ENCODE measurements around the gene CLRN3.
A peak's percentile ranks its signal among the peaks of the same experiment; 100 is the strongest.

Gene CLRN3

DNA sequence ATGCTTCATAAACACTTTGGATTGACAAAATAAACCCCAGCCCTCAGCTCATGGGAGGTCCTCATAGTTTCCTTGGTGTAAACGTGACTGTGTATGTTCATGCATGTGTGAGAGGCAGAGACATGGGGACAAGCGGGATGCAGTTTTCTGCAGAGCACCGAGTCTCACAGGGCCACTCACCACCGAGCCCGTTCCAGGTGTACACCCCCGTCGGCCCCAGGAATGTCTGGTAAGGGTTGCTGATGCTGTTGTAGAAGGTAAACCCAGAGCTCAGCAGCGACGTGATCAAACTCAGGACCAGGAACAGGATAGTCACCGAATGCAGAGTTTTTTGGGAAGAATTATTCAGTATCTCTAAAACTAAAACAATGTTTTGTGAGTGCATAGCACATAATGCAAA is 9.2 kb downstream of the CLRN3 start:
- Histone ChIP-seq H3K27ac (ENCODE audit: extremely low read depth, low read depth, low read length) (no peak overlapping the region), H3K4me1 (ENCODE audit: control insufficient read depth, insufficient read depth, low read length) (no peaks in the 10 kb centered on the region), H3K4me3 (ENCODE audit: low read depth, low read length) (no peak overlapping the region), H3K36me3 (ENCODE audit: control insufficient read depth in 2 of 2, insufficient read depth in 1 of 2, low read length in 2 of 2) (no peaks in the 10 kb centered on the region), H3K9me3 (ENCODE audit: control insufficient read depth, insufficient read depth, low read depth, low read length) (no peaks in the 10 kb centered on the region)
- ChIA-PET POLR2A (no interaction called here), CTCF (interaction anchor here (0.6 to 1.2 kb wide), 2 partner anchors 11 to 24 kb away, joined by 3 to 5 read pairs; partner anchors contain the start of gene PTPRE)
- TF ChIP-seq ZNF837 (tag by site-specific recombination; IDR thresholded peaks at IDR 0.05), result no peak
- TF ChIP-seq ZNF2 (tag by site-specific recombination; IDR thresholded peaks at IDR 0.05), result no peak

DNA sequence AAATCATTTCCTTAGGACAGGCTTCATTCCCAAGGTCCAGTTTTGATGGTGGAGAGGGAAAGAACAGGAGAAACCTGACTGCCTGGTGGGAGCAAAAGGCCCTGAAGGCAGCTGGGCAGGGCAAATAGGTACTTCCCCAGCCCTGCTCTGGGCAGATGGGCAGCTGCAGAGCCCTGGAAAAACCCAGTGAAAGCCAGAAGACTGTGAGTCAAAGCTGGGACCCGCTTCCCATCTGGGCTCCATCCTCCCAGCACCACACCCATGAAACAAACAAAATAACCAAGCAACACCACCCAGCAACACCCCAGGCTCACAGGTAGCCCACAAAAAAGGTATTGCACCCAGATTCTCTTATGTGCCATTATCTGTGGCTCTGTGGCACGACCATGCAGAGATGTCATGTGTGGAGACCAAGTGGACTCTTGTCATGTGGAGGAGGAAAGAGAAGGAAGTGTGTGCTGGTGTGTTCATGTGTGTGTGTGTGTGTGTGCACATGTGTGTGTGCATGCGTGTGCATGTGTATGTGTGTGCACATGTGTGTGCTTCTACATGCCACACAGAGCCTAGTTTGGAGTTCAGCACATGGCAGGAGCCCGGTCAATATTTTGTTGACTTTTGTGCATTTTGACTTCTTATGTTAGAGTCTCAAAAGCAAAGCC is 9.8 kb downstream of the CLRN3 start:
- TF ChIP-seq ZBTB20 (tag by site-specific recombination; IDR thresholded peaks at IDR 0.05) (no peak), ZSCAN4 (tag by site-specific recombination; IDR thresholded peaks at IDR 0.05) (peak; percentile 62), ZNF155 (tag by site-specific recombination; IDR thresholded peaks at IDR 0.05) (no peak), PRDM1 (tag by site-specific recombination; IDR thresholded peaks at IDR 0.05) (no peak), ZNF16 (tag by site-specific recombination; IDR thresholded peaks at IDR 0.05; ENCODE audit: low read depth) (no peak), YY2 (tag by site-specific recombination; IDR thresholded peaks at IDR 0.05) (no peak), ZBTB21 (tag by site-specific recombination; IDR thresholded peaks at IDR 0.05) (no peak)
- Histone ChIP-seq H3K27ac (ENCODE audit: extremely low read depth, low read depth, low read length) (no peak overlapping the region), H3K4me1 (ENCODE audit: control insufficient read depth, insufficient read depth, low read length) (no peaks in the 10 kb centered on the region), H3K9me3 (ENCODE audit: control insufficient read depth, insufficient read depth, low read depth, low read length) (no peaks in the 10 kb centered on the region), H3K4me3 (ENCODE audit: low read depth, low read length) (no peak overlapping the region), H3K36me3 (ENCODE audit: control insufficient read depth in 2 of 2, insufficient read depth in 1 of 2, low read length in 2 of 2) (no peaks in the 10 kb centered on the region)
- ChIA-PET CTCF (interaction anchor here (0.6 to 1.2 kb wide), 3 partner anchors 12 to 186 kb away, joined by 3 to 5 read pairs (median 3); partner anchors contain the start of gene PTPRE), POLR2A (no interaction called here)

- Histone ChIP-seq H3K4me3 (ENCODE audit: low read depth, low read length) (no peak overlapping the region), H3K4me1 (ENCODE audit: control insufficient read depth, insufficient read depth, low read length) (no peaks in the 10 kb centered on the region), H3K27ac (ENCODE audit: extremely low read depth, low read depth, low read length) (no peak overlapping the region), H3K36me3 (ENCODE audit: control insufficient read depth in 2 of 2, insufficient read depth in 1 of 2, low read length in 2 of 2) (no peaks in the 10 kb centered on the region), H3K9me3 (ENCODE audit: control insufficient read depth, insufficient read depth, low read depth, low read length) (no peaks in the 10 kb centered on the region)
- CTCF ChIA-PET, result interaction anchor here (0.7 kb wide), 1 partner anchor 187 kb away, joined by 3 read pairs; no protein-coding TSS in a partner anchor
- TF ChIP-seq SCRT1 (tag by site-specific recombination; IDR thresholded peaks at IDR 0.05; ENCODE audit: borderline replicate concordance) (no peak), ZNF558 (tag by site-specific recombination; IDR thresholded peaks at IDR 0.05) (no peak), ZNF391 (tag by site-specific recombination; IDR thresholded peaks at IDR 0.05; ENCODE audit: borderline replicate concordance, low read depth) (no peak), ZNF366 (tag by site-specific recombination; conservative IDR thresholded peaks at IDR 0.05) (no peak), ZNF324 (tag by site-specific recombination; IDR thresholded peaks at IDR 0.05) (no peak), GLI4 (tag by site-specific recombination; IDR thresholded peaks at IDR 0.05) (no peak), ZNF16 (tag by site-specific recombination; IDR thresholded peaks at IDR 0.05; ENCODE audit: low read depth) (no peak), SALL2 (tag by site-specific recombination; IDR thresholded peaks at IDR 0.05; ENCODE audit: borderline replicate concordance) (no peak), ZFHX2 (tag by site-specific recombination; conservative IDR thresholded peaks at IDR 0.05) (no peak), ZNF311 (tag by site-specific recombination; IDR thresholded peaks at IDR 0.05; ENCODE audit: borderline replicate concordance) (no peak), ZNF350 (tag by site-specific recombination; IDR thresholded peaks at IDR 0.05) (no peak), ZBTB26 (tag by site-specific recombination; optimal IDR thresholded peaks at IDR 0.05) (no peak), ZNF777 (tag by site-specific recombination; IDR thresholded peaks at IDR 0.05; ENCODE audit: borderline replicate concordance) (no peak), ZEB2 (tag by site-specific recombination; IDR thresholded peaks at IDR 0.05) (no peak), ZNF239 (tag by site-specific recombination; IDR thresholded peaks at IDR 0.05) (no peak), ZNF473 (tag by site-specific recombination; IDR thresholded peaks at IDR 0.05) (no peak), ZBTB21 (tag by site-specific recombination; IDR thresholded peaks at IDR 0.05) (no peak), ZNF549 (tag by site-specific recombination; IDR thresholded peaks at IDR 0.05) (no peak), GLI2 (tag by site-specific recombination; IDR thresholded peaks at IDR 0.05; ENCODE audit: borderline replicate concordance, low read depth) (no peak), ZNF146 (tag by site-specific recombination; IDR thresholded peaks at IDR 0.05) (no peak)
- POLR2A ChIA-PET, result no interaction called here
These were observed 10.3 kb downstream of the CLRN3 start for GRCh38 chr10:127882391-127882790.

All from HEK293 (cell line).